Liver (tissue), 3 donors: ENCODE measurements around the gene DUOXA2.

Experiments
- CTCF ChIP-seq: fragments of 150-350 bp; IDR thresholded peaks from 2 replicates; pipeline ENCODE4 v1.5.1; 2017; ENCODE audit warnings: improper control_type of control experiment, low read depth, low read length; ENCODE audit not compliant: missing input control
- FOXA1 ChIP-seq: IDR thresholded peaks from 2 replicates; pipeline ENCODE4 v1.6.1; 2016; ENCODE audit warnings: antibody characterized with exemption
- GABPA ChIP-seq, 2 donors: IDR thresholded peaks in 1 of 2; conservative IDR thresholded peaks in 1 of 2; 2 replicates each; pipeline ENCODE4 v1.6.1; 2016; ENCODE audit warnings: antibody characterized with exemption in 2 of 2, mild to moderate bottlenecking in 1 of 2, moderate library complexity in 1 of 2
- HNF4A ChIP-seq, 2 donors: conservative IDR thresholded peaks; 2 replicates each; pipeline ENCODE4 v1.6.1; 2016; ENCODE audit warnings: antibody characterized with exemption in 2 of 2, mild to moderate bottlenecking in 2 of 2
- JUND ChIP-seq, 2 donors: IDR thresholded peaks; 2 replicates each; pipeline ENCODE4 v1.6.1; 2016; ENCODE audit warnings: antibody characterized with exemption in 2 of 2
- RAD21 ChIP-seq, 2 donors: IDR thresholded peaks; 2 replicates each; pipeline ENCODE4 v1.6.1; 2016; ENCODE audit warnings: antibody characterized with exemption in 2 of 2, mild to moderate bottlenecking in 2 of 2
- REST ChIP-seq: IDR thresholded peaks from 2 replicates; pipeline ENCODE4 v1.6.1; 2016; ENCODE audit warnings: antibody characterized with exemption, mild to moderate bottlenecking
- SP1 ChIP-seq: IDR thresholded peaks from 2 replicates; pipeline ENCODE4 v1.6.1; 2018; ENCODE audit warnings: antibody characterized with exemption, mild to moderate bottlenecking
- TAF1 ChIP-seq: conservative IDR thresholded peaks from 2 replicates; pipeline ENCODE4 v1.6.1; 2016; ENCODE audit warnings: antibody characterized with exemption, mild to moderate bottlenecking
- YY1 ChIP-seq: IDR thresholded peaks from 2 replicates; pipeline ENCODE4 v1.6.1; 2016; ENCODE audit warnings: antibody characterized with exemption, mild to moderate bottlenecking
- ZBTB33 ChIP-seq: IDR thresholded peaks from 2 replicates; pipeline ENCODE4 v1.6.1; 2016; ENCODE audit warnings: antibody characterized with exemption
- donor health status: healthy.
- donor health status: healthy.

- TF ChIP-seq CTCF: no peak
- TF ChIP-seq RAD21 (IDR thresholded peaks at IDR 0.05): no peak
- no peak for TF ChIP-seq REST
- TF ChIP-seq JUND (IDR thresholded peaks at IDR 0.05): no peak
- TF ChIP-seq SP1: no peak
- no peak for TF ChIP-seq GABPA (IDR thresholded peaks at IDR 0.05 in 1 of 2, conservative IDR thresholded peaks at IDR 0.05 in 1 of 2)
- no peak for TF ChIP-seq TAF1
- TF ChIP-seq HNF4A (conservative IDR thresholded peaks at IDR 0.05): no peak
- TF ChIP-seq ZBTB33: no peak
- TF ChIP-seq YY1: no peak
- no peak for TF ChIP-seq FOXA1
These were observed 19.8 kb upstream of the DUOXA2 start for GRCh38 chr15:45094358-45094730.
